HG02884 (cell line): ENCODE measurements around the gene OTOS.

Experiments
- ATAC-seq: cut with Tn5 transposase; IDR thresholded peaks from one replicate; pipeline ENCODE4 v1.9.1; 2021; ENCODE audit warnings: mild to moderate bottlenecking, moderate library complexity; ENCODE audit not compliant: unreplicated experiment

Gene OTOS

DNA sequence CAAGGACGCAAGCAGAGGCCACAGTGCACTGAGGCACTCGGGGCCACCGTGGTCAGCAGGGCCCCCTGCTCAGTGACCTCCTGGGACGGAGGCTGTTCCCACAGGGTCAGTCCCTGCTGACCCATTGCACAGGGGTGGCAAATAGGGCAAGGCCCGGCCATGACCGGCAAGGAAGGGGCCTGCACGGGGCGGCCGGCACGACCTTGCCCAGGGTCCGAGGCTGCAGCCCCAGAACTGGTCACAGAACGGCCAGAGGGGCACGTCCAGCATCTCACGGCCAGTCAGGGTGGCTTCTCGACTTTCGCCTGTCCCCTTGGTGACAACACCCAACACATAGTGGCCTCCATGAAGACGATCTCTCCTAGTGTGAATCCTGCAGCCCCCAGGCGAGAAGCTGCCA is 27.6 kb upstream of the OTOS start:
- no peak for ATAC-seq

DNA sequence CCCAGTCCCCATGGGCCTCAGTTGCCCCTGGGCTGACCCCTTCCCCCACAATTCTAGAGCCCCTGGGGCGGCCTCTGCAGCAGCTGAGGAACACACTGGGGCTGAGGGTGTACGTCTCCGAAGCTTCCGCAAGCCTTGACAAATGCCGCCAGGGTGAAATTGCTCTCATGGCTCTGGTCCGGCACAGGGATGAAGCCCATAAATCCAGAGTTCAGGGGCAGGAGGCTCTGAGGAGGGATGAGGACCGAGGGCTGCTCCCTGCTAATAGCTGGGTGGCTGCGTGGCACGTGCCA is 27.1 kb upstream of the OTOS start:
- no peak for ATAC-seq

- ATAC-seq: no peak
Observed at GRCh38 chr2:240166761-240167587, 26.5 kb upstream of the OTOS start.

GRCh38 chr2:240166191-240166590 is 25.7 kb upstream of the OTOS start:
- no peak for ATAC-seq

DNA sequence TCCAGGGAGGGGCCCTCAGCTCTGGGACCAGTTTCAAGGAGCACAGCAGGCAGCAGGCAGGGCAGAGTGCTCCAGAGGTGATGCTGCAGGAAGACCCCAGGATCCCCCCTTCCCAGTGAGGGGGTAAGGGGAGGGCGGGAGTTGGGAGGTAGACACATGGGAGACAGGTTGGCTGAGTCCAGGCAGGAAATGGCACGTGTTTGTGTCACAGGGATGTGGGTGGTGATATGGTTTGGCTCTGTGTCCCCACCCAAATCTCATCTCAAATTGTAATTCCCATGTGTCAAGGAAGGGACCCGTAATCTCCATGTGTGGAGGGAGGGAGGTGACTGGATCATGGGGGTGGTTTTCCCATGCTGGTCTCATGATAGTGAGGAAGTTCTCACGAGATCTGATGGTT is 25.2 kb upstream of the OTOS start:
- no peak for ATAC-seq

DNA sequence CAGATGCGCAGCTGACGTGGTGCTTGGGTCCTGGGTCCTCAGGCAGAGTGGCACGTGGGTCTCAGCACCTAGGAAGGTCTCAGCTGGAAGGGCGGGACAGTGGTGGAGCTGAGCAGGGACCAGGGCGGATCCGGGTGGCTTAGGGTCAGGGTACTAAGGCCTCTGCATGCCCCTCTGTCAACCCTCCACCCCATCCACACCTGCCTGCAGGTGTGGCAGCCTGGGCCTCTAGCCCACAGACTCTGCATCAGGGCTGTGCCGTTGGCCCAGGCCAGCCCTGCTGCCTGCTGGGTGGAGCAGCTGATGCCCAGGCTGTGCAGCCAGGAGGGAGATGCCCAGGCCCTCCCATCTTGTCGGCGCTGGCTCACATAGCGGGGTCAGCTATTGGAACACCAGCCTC is 24.6 kb upstream of the OTOS start:
- no peak for ATAC-seq

GRCh38 chr2:240164586-240164985 is 24.1 kb upstream of the OTOS start:
- ATAC-seq: no peak

- ATAC-seq: no peak
Observed at GRCh38 chr2:240163844-240164574, 23.6 kb upstream of the OTOS start.

- ATAC-seq: no peak
Observed at GRCh38 chr2:240162939-240163714, 22.7 kb upstream of the OTOS start.

DNA sequence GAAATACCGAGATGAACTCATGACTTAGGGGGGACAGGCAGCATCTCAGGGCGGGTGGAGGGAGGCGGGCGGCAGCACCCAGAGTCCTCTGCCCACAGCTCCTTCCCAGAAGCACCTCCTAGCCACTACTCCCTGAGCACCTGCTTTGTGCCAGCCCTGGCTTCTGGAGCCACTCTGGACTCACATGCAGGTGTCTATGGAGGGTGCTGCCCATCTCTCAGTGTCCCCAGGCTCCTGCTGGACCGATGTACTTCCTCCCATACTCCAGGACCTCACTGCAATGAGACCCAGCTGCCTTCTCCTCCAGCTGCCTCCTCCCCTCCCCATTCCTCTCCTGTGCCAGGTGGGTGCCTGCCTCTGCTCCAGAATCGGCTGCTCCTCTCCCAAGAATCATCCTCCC is 22.1 kb upstream of the OTOS start:
- ATAC-seq: no peak

DNA sequence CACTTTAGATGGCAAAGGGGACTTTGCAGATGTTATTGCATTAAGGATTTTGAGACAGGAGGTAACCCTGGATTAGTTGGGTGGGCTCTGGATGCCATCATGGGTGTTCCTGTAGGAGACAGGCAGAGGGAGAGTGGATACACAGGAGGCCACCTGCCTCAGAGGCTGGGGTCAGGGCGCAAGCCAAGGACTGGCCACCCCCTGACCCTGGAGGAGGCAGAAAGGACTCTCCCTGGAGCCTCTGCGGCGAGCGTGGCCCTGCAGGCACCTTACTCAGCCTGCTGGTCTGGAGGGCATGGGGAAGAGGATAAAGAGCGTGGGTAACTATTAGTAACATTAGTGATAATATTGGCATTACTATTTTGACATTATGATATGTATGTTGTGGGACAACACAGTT is 21.6 kb upstream of the OTOS start:
- no peak for ATAC-seq

DNA sequence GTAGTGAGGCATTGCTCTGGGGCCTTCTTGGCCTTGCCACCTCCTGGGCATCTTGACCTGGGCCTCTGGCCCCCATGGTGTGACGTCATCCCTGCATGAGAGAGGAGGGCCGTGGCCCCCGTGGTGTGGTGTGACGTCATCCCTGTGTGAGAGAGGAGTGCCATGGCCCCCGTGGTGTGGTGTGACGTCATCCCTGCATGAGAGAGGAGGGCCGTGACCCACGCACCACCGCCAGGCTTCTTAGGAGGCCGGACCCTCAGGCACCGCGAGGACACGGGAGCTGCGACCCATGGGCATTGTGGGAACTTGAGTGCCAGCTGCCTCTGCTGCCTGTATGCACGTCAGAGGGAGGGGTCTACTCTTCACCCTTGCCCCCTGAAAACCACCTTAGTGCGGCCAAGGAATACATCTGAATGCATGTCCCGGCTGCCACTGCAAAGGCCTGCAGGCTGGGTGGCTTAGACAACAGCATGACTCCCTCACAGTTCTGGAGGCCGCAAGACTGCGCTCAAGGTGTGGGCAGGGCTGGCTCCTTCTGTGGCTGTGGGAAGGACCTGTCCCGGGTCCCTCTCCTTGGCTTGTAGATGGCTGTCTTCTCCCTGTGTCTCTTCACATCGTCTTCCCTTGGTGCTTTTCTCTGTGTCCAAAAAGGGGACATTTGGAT is 20.8 kb upstream of the OTOS start:
- ATAC-seq: no peak

GRCh38 chr2:240160291-240161086 is 20.0 kb upstream of the OTOS start:
- no peak for ATAC-seq

DNA sequence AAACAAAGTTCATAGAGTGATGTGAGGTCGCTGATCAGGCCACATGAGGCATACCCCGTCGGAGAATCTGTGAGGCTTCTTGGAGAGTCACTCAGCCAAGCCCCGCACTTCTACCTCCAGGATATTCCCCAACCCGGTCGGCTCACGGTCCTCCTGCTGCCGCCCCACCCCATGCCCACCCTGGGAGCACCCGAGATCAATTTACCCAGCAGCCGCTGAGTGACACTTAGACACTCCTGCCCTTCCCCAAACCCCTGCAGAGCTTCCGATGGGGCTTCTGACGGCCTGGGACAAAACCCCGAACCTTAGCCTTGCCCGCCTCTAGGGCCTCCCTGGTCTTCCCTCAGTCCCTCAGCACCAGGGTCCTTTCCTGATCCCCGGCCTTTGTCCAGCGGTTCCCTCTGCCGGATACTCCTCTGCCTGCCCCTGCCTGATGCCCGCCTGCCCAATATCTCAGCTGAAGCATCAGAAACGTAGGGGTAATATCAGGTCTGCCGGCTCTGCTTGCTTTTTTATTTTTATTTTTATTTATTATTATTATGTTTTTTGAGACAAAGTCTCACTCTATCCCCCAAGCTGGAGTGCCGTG is 18.9 kb upstream of the OTOS start:
- ATAC-seq: no peak

DNA sequence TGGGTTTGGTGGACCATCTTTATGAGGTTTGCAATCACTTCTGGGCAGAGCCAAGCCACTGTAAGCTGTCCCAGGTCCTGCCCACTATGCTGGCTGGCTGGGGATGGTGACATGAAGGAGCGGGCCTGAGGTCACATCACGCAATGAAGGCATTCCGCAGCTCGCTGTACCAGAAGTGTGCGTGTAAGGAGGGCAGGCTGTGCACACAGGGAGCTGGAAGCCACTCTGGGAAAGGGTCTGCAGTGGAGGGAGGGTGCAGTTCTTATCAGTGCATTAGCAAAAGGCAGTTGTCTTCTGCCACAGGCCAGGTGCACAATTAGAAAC is 16.7 kb upstream of the OTOS start:
- ATAC-seq: no peak

DNA sequence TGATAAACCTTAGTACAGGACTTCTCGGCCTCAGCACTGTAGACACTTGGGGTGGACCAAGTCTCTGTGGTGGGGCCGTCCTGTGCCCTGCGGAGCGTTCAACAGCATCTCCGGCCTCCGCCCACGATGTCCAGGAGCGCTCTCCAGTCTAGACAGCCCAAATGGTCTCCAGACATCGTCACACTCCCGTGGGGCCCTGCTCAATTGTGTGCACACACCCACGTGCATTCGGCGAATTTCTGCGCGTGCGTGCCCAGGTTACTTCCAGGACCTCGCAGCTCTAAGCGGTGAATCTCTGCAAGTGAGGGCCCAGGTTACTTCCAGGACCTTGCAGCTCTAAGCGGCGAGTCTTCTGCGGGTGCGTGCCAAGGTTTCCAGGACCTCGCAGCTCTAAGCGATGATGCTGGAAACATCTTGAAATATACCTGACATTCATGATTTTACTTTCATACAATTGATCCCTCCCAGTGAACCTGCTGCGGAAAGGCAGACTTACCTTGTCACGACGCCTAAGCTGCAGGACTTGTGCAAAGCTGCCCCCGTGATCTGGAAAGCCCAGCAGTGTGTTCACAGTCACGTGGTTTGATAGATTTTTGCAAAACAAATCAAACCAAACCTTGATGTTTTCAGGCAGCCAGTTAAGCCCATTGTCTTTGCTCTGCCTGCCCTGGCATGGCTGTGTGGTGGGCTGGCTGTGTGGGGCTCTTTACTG is 16.1 kb upstream of the OTOS start:
- no peak for ATAC-seq

GRCh38 chr2:240155745-240156390 is 15.4 kb upstream of the OTOS start:
- no peak for ATAC-seq

- ATAC-seq: no peak
Observed at GRCh38 chr2:240155048-240155744, 14.7 kb upstream of the OTOS start.

GRCh38 chr2:240154606-240155005 is 14.1 kb upstream of the OTOS start:
- ATAC-seq: no peak
